A673 (cell line): ENCODE measurements around the gene MAZ. TPM values are rescaled to one million over a fixed set of nuclear protein-coding genes. Genes with fewer than 3 reads are reported as not detected.
A peak's percentile ranks its signal among the peaks of the same experiment; 100 is the strongest.

Source experiments
- BruUV-seq: library from RNA; stranded (reverse); fragments of 400-500 nt; replicated peaks from 2 replicates; lab custom pipeline; 2021; lab: Mats Ljungman, UMichigan
- CTCF ChIA-PET: fragments of 300-600 bp; sonication (Branson Sonifier 250); formaldehyde crosslinking; loops from one replicate; lab custom pipeline; 2022; ENCODE audit warnings: antibody characterized with exemption; lab: Charles Lee
- POLR2A ChIA-PET: fragments of 300-600 bp; sonication (Branson Sonifier 250); formaldehyde crosslinking; loops from one replicate; lab custom pipeline; 2022; ENCODE audit warnings: antibody characterized with exemption; ENCODE audit not compliant: low non-redundant PET; lab: Charles Lee
- DNase-seq: peaks from one replicate; pipeline ENCODE4 v3.0.0-alpha.2; 2015; ENCODE audit warnings: low spot score
- H3K27ac ChIP-seq: fragments of 200-600 bp; sonication (generic); 2 replicates; pipeline ENCODE4 v1.5.1; 2016; ENCODE audit warnings: mixed run types, low read depth, mild to moderate bottlenecking, mixed read lengths, antibody characterized with exemption, low read length; ENCODE audit not compliant: poor library complexity, severe bottlenecking
- H3K27me3 ChIP-seq: fragments of 200-600 bp; sonication (generic); replicated peaks from 2 replicates; pipeline ENCODE4 v1.6.1; 2017; ENCODE audit warnings: mixed run types, low read depth, mild to moderate bottlenecking, mixed read lengths, antibody characterized with exemption, low read length; ENCODE audit not compliant: insufficient read depth, poor library complexity
- H3K36me3 ChIP-seq: fragments of 200-600 bp; sonication (generic); 2 replicates; pipeline ENCODE4 v1.6.1; 2016; ENCODE audit warnings: mixed run types, mild to moderate bottlenecking, mixed read lengths, antibody characterized with exemption, low read length; ENCODE audit not compliant: insufficient read depth, poor library complexity, severe bottlenecking
- H3K4me1 ChIP-seq: fragments of 200-600 bp; sonication (generic); 2 replicates; pipeline ENCODE4 v1.6.1; 2017; ENCODE audit warnings: mixed run types, mild to moderate bottlenecking, mixed read lengths, antibody characterized with exemption, low read length; ENCODE audit not compliant: insufficient read depth, poor library complexity, severe bottlenecking
- H3K4me3 ChIP-seq: fragments of 200-600 bp; sonication (generic); 2 replicates; pipeline ENCODE4 v1.5.1; 2016; ENCODE audit warnings: low read depth, mixed run types, mild to moderate bottlenecking, mixed read lengths, low read length; ENCODE audit not compliant: poor library complexity, severe bottlenecking
- H3K9me3 ChIP-seq: fragments of 200-600 bp; sonication (generic); 2 replicates; pipeline ENCODE4 v1.6.1; 2016; ENCODE audit warnings: mixed run types, low read depth, mild to moderate bottlenecking, mixed read lengths, antibody characterized with exemption, low read length; ENCODE audit not compliant: poor library complexity, severe bottlenecking
- EZH2 ChIP-seq: fragments of 200-600 bp; sonication (generic); IDR thresholded peaks from 2 replicates; pipeline ENCODE4 v1.6.1; 2017; ENCODE audit warnings: borderline replicate concordance, low read depth, mild to moderate bottlenecking, mixed read lengths, antibody characterized with exemption, low read length; ENCODE audit not compliant: poor library complexity, severe bottlenecking
- intact Hi-C: fragments of 100-400 bp; cut with micrococcal nuclease; formaldehyde crosslinking; loops from one replicate; pipeline ENCODE4 v1.10.0; 2022; ENCODE audit not compliant: unreplicated experiment
- total RNA-seq: library from RNA; stranded (reverse); gene quantifications from 2 replicates; pipeline ENCODE4 v1.2.3, GENCODE V29; 2021
- TF ChIP-seq, protein P1 (sequence below): fragments of 300-800, 200-600 bp; sonication (generic); conservative IDR thresholded peaks from 2 replicates; pipeline ENCODE4 v1.5.1; 2017; ENCODE audit warnings: low read depth, mild to moderate bottlenecking, antibody characterized with exemption, low read length, moderate library complexity, mixed read lengths

MAZ gene
- total RNA-seq, 1 experiment from 2014 or later: 516 TPM

DNA sequence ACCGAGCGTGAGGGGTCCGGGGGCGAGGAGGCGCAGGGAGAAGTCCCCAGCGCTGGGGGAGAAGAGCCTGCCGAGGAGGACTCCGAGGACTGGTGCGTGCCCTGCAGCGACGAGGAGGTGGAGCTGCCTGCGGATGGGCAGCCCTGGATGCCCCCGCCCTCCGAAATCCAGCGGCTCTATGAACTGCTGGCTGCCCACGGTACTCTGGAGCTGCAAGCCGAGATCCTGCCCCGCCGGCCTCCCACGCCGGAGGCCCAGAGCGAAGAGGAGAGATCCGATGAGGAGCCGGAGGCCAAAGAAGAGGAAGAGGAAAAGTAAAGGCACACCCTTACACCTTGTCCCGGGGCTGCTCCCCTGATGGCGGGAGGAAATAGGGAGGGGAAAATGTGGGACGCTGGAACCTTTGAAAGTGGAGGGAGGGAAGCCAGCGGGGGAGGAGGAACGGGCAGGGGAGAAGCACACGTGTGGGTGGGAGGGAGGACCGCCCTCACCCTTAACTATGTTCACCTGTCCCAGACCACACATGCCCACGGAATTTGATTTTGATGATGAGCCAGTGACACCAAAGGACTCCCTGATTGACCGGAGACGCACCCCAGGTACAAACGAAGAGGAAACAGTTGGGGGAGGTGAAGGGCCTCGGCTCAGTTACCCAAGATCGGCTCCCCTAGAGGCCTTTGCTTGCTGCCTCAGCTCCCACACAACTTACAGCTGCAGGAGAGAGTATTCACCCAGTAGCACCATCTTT, 10.5 kb downstream of the MAZ start:
- BruUV-seq: no TSS peak
- ChIA-PET CTCF (interaction anchor here (0.6 to 1.4 kb wide), 2 partner anchors 31 to 33 kb away, joined by 4 to 10 read pairs; no protein-coding TSS in a partner anchor), POLR2A (no interaction called here)
- TF ChIP-seq, protein P1, sequence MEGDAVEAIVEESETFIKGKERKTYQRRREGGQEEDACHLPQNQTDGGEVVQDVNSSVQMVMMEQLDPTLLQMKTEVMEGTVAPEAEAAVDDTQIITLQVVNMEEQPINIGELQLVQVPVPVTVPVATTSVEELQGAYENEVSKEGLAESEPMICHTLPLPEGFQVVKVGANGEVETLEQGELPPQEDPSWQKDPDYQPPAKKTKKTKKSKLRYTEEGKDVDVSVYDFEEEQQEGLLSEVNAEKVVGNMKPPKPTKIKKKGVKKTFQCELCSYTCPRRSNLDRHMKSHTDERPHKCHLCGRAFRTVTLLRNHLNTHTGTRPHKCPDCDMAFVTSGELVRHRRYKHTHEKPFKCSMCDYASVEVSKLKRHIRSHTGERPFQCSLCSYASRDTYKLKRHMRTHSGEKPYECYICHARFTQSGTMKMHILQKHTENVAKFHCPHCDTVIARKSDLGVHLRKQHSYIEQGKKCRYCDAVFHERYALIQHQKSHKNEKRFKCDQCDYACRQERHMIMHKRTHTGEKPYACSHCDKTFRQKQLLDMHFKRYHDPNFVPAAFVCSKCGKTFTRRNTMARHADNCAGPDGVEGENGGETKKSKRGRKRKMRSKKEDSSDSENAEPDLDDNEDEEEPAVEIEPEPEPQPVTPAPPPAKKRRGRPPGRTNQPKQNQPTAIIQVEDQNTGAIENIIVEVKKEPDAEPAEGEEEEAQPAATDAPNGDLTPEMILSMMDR: no peak
- no peak for TF ChIP-seq EZH2
- Histone ChIP-seq H3K9me3 (no peaks in the 10 kb centered on the region), H3K36me3 (peaks cover 22% of the 10 kb centered on the region), H3K4me1 (peaks cover 53% of the 10 kb centered on the region), H3K4me3 (peak overlapping the region; percentile 87), H3K27ac (peak overlapping the region; percentile 92), H3K27me3 (no peaks in the 10 kb centered on the region)
- DNase-seq: peak; percentile 71
- intact Hi-C loops: loop anchor here (2.0 to 10.0 kb wide), 2 partner anchors 48 to 116 kb away; partner anchors contain the start of gene CDIPT

DNA sequence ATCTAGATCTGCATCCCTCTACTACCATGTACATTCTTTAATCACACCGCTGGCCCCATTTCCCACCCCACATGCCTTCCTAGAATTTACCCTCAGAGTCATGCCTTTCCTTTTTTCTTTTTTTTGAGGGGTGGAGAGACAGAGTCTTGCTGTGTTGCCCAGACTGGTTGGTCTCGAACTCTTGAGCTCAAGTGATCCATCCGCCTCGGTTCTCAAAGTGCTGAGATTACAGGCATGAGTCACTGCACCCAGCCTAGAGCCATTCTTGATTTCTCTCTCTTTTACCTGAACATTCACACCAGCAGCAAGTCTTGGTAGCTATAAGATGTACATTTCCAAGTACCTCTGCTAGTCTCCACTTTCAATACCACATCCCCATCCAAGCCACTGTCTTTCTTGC, 11.8 kb downstream of the MAZ start:
- no peak for DNase-seq
- peaks cover 58% of the 10 kb centered on the region for H3K4me1 ChIP-seq
- no TSS peak for BruUV-seq
- POLR2A ChIA-PET: no interaction called here
- no peak for TF ChIP-seq EZH2
- TF ChIP-seq, protein P1: no peak
- intact Hi-C loops: loop anchor here (10.0 kb wide), 1 partner anchor 47 kb away; the partner anchor contains the start of gene CDIPT
- CTCF ChIA-PET: no interaction called here
- peaks cover 22% of the 10 kb centered on the region for H3K36me3 ChIP-seq
- no peaks in the 10 kb centered on the region for H3K27me3 ChIP-seq
- no peak overlapping the region for H3K27ac ChIP-seq
- H3K4me3 ChIP-seq: no peak overlapping the region
- no peaks in the 10 kb centered on the region for H3K9me3 ChIP-seq

DNA sequence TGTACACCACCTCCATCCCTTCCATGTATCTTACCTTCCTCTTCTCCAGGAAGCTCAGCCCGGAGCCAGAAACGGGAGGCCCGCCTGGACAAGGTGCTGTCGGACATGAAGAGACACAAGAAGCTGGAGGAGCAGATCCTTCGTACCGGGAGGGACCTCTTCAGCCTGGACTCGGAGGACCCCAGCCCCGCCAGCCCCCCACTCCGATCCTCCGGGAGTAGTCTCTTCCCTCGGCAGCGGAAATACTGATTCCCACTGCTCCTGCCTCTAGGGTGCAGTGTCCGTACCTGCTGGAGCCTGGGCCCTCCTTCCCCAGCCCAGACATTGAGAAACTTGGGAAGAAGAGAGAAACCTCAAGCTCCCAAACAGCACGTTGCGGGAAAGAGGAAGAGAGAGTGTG, 13.2 kb downstream of the MAZ start:
- Histone ChIP-seq H3K4me1 (peaks cover 49% of the 10 kb centered on the region), H3K4me3 (peak overlapping the region; percentile 31)
- intact Hi-C loops: loop anchor here (10.0 kb wide), 1 partner anchor 45 kb away; the partner anchor contains the start of gene CDIPT

More for the DNA sequence above, 13.2 kb downstream of the MAZ start:
- DNase-seq: no peak
- ChIA-PET POLR2A (no interaction called here), CTCF (no interaction called here)
- Histone ChIP-seq H3K9me3 (no peaks in the 10 kb centered on the region), H3K27me3 (no peaks in the 10 kb centered on the region), H3K36me3 (peaks cover 22% of the 10 kb centered on the region), H3K27ac (no peak overlapping the region)
- no TSS peak for BruUV-seq
- TF ChIP-seq, protein P1: peak; percentile 36
- no peak for TF ChIP-seq EZH2
